ENCODE data around the gene KRTAP5-5.

DNA sequence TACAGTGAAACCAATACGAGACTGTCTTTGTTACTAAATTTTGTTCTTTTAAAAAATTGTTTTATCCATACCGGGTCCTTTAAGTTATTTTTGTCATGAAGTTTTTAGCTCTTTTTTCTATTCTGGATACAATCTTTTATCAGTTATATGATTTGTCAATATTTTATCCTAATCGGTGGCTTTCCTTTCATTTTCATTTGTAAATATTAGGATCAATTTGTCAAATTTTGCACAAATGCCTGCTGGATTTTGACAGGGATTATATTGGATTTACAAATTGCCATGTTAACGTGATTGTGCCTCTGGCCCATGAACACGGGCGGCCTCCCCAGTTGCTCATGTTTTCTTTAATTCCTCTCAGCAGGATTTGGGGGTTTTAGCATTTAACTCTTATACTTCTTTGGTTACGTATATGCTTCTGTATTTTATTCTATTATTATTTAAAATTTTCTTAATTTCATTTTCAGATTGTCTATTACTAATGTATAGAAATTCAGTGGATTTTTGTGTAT lies 46.7 kb downstream of the KRTAP5-5 start:
- TF ChIP-seq, protein P1, sequence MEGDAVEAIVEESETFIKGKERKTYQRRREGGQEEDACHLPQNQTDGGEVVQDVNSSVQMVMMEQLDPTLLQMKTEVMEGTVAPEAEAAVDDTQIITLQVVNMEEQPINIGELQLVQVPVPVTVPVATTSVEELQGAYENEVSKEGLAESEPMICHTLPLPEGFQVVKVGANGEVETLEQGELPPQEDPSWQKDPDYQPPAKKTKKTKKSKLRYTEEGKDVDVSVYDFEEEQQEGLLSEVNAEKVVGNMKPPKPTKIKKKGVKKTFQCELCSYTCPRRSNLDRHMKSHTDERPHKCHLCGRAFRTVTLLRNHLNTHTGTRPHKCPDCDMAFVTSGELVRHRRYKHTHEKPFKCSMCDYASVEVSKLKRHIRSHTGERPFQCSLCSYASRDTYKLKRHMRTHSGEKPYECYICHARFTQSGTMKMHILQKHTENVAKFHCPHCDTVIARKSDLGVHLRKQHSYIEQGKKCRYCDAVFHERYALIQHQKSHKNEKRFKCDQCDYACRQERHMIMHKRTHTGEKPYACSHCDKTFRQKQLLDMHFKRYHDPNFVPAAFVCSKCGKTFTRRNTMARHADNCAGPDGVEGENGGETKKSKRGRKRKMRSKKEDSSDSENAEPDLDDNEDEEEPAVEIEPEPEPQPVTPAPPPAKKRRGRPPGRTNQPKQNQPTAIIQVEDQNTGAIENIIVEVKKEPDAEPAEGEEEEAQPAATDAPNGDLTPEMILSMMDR (conservative IDR thresholded peaks at IDR 0.05 in 1 of 2, IDR thresholded peaks at IDR 0.05 in 1 of 2; ENCODE audit: low read depth in 1 of 2, low read length in 2 of 2): no peak
- no peak for TF ChIP-seq EZH2 (IDR thresholded peaks at IDR 0.05; ENCODE audit: low read length, missing control alignments)

Data from fibroblast of lung (primary cell).